ENCODE measurements around the gene TRAIP. TPM values are rescaled to one million over a fixed set of nuclear protein-coding genes. Genes with fewer than 3 reads are reported as not detected.

TRAIP gene
- total RNA-seq, 1 donor from 2014 or later: 0.63 TPM

- Histone ChIP-seq H3K27me3 (ENCODE audit: low read depth) (peaks cover 45% of the 10 kb centered on the region), H3K27ac (replicated peaks) (no peak overlapping the region), H3K4me1 (peaks cover 13% of the 10 kb centered on the region), H3K36me3 (no peaks in the 10 kb centered on the region), H3K9me3 (replicated peaks) (no peaks in the 10 kb centered on the region), H3K4me3 (no peak overlapping the region)
- intact Hi-C loops (cut with micrococcal nuclease): no loop called here
- DNase-seq: no peak
- TF ChIP-seq, protein P1, sequence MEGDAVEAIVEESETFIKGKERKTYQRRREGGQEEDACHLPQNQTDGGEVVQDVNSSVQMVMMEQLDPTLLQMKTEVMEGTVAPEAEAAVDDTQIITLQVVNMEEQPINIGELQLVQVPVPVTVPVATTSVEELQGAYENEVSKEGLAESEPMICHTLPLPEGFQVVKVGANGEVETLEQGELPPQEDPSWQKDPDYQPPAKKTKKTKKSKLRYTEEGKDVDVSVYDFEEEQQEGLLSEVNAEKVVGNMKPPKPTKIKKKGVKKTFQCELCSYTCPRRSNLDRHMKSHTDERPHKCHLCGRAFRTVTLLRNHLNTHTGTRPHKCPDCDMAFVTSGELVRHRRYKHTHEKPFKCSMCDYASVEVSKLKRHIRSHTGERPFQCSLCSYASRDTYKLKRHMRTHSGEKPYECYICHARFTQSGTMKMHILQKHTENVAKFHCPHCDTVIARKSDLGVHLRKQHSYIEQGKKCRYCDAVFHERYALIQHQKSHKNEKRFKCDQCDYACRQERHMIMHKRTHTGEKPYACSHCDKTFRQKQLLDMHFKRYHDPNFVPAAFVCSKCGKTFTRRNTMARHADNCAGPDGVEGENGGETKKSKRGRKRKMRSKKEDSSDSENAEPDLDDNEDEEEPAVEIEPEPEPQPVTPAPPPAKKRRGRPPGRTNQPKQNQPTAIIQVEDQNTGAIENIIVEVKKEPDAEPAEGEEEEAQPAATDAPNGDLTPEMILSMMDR (IDR thresholded peaks at IDR 0.05; ENCODE audit: borderline replicate concordance): no peak
Observed at GRCh38 chr3:49872801-49873281, 16.5 kb upstream of the TRAIP start.

GRCh38 chr3:49871531-49872153 is 15.3 kb upstream of the TRAIP start:
- H3K4me1 ChIP-seq: peaks cover 13% of the 10 kb centered on the region
- H3K27me3 ChIP-seq (ENCODE audit: low read depth): peaks cover 56% of the 10 kb centered on the region
- H3K36me3 ChIP-seq: no peaks in the 10 kb centered on the region
- no peak for DNase-seq
- intact Hi-C loops (cut with micrococcal nuclease): no loop called here
- TF ChIP-seq, protein P1 (IDR thresholded peaks at IDR 0.05; ENCODE audit: borderline replicate concordance): no peak
- H3K4me3 ChIP-seq: no peak overlapping the region
- no peak overlapping the region for H3K27ac ChIP-seq (replicated peaks)
- H3K9me3 ChIP-seq (replicated peaks): no peaks in the 10 kb centered on the region

DNA sequence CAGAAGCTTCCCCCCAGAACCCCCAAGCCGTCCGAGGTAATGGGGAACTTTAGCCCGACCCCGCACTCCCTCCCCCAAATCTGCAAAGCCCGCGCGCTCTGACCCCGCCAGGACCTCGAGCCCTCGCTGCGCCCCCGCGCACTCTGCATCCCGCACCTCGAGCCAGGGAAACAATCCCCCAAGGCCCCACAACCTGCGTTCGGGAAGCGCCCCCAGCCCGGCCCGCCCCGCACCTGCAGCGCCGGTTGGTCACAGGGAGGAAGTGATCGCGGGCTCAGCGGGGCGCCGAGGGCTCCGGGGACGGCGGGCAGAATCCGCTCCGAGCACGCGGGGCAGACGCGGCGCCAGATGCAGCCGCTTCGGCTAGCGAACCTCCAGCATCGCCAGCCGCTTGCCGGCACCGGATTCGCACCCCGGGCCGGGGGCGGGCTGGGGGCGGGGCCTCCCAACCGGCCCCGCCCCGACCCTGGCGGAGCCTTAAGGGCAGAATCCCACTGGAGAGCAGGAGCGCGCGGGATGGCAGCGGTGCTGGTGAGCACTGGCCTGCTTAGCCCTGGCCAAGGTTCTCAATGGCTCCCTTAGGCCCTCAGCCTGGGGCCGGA is 13.3 kb upstream of the TRAIP start, which contains the start of gene CAMKV:
Gene CAMKV (minus strand): TSS at position 382 of the 602 bp plus-strand sequence. CDS start 7,518 bp downstream, outside the sequence.
- Histone ChIP-seq H3K9me3 (replicated peaks) (no peaks in the 10 kb centered on the region), H3K4me1 (peaks cover 13% of the 10 kb centered on the region), H3K36me3 (no peaks in the 10 kb centered on the region), H3K4me3 (peak within 1 kb of the TSS; percentile 58), H3K27ac (replicated peaks) (no peak within 1 kb of the TSS), H3K27me3 (ENCODE audit: low read depth) (peaks cover 69% of the 10 kb centered on the region)
- DNase-seq: no peak
- TF ChIP-seq, protein P1 (IDR thresholded peaks at IDR 0.05; ENCODE audit: borderline replicate concordance): no peak
- intact Hi-C loops (cut with micrococcal nuclease): no loop called here

DNA sequence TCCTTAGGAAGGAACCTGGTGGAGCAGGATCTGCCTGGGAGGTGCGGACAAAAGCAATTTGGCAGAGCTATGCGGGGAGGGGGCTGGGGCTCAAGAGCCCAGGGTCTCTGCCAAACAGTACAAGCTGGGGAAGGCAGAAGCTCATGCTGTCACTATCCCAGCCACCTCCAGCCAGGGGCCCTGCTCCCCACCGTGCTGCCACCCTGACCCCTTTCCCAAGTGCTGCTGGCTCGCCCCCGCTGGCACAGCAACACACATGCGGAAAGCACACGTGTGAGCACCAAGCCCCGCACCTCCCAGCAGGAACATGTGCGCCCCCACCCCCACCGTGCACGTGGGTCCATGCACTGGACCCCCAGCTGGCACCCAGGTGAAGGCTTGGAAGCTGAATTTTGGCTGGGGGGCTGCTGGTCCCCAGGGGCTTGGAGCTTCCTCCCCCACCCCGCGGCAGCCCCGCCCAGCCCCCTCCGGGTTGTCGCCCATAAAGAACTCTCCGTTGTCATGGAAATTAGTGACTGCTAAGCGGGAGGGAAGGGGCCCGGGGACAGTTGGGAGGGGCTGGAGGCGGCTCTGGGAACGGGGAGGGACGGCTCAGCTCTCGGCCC is 12.6 kb upstream of the TRAIP start:
- DNase-seq: no peak
- Histone ChIP-seq H3K27me3 (ENCODE audit: low read depth) (peaks cover 75% of the 10 kb centered on the region), H3K27ac (replicated peaks) (no peak overlapping the region), H3K4me3 (peak overlapping the region; percentile 58), H3K36me3 (no peaks in the 10 kb centered on the region), H3K9me3 (replicated peaks) (no peaks in the 10 kb centered on the region), H3K4me1 (peaks cover 13% of the 10 kb centered on the region)
- intact Hi-C loops (cut with micrococcal nuclease): no loop called here
- TF ChIP-seq, protein P1 (IDR thresholded peaks at IDR 0.05; ENCODE audit: borderline replicate concordance): no peak

DNA sequence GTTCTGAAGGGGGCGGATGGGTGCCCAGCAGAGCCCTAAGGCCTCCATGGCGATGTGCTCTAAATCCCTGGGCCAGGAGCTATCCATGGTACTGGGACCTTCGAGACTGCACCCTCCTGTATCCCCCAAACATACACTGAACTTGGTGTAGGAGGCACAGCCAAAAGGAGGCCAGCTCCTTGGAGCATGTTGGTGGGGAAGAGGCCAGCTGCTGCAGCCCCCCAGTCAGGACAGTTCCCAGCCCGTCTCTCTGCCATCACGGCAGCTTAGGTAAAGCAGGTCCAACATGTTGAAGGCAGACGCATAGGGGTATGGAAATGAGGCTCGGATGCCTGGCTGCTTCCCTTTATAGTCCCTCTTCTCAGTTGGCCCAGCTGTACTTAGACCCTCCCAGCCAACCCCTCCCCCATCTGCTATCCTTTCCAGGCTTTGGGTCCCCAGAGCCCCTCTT is 11.5 kb upstream of the TRAIP start:
- TF ChIP-seq, protein P1 (IDR thresholded peaks at IDR 0.05; ENCODE audit: borderline replicate concordance): no peak
- Histone ChIP-seq H3K27ac (replicated peaks) (no peak overlapping the region), H3K4me1 (peaks cover 13% of the 10 kb centered on the region), H3K27me3 (ENCODE audit: low read depth) (peaks cover 86% of the 10 kb centered on the region), H3K4me3 (no peak overlapping the region), H3K36me3 (no peaks in the 10 kb centered on the region), H3K9me3 (replicated peaks) (no peaks in the 10 kb centered on the region)
- intact Hi-C loops (cut with micrococcal nuclease): no loop called here
- no peak for DNase-seq
